Sciatic nerve (tissue), 2 donors: Measurements from ENCODE around the gene PPM1H. TPM values are rescaled to one million over a fixed set of nuclear protein-coding genes. Genes with fewer than 3 reads are reported as not detected.
"Not testable (repeated sequence)": the region's sequence is repeated elsewhere in the genome, so short reads cannot be mapped to it uniquely, and the experiment has no call there.

Source experiments
- ATAC-seq: fragments of 200-7000 bp; cut with Tn5 transposase; one replicate; pipeline ENCODE4 v1.9.1; 2020; ENCODE audit warnings: mild to moderate bottlenecking, moderate library complexity
- DNase-seq: peaks from one replicate; pipeline ENCODE4 v3.0.0-alpha.2; 2020; ENCODE audit warnings: low spot score
- intact Hi-C: fragments of 100-400 bp; cut with DNase I; formaldehyde crosslinking; loops from one replicate; pipeline ENCODE4 v1.14.2; 2022
- total RNA-seq: library from RNA; stranded (reverse); fragmentation: NEBNext Ultra II Directional; extraction: Animal tissue kit (Norgen Biotek cat#: 25700); gene quantifications from one replicate; pipeline ENCODE4 v1.2.1, GENCODE V29; 2021
- donor health status: DM: no; HTN: no; CAD: no.
- donor health status: DM: no; HTN: no; CAD: no.

The PPM1H gene
- total RNA-seq, 1 donor from 2014 or later = 12.3 TPM

- ATAC-seq = no peak
- no peak for DNase-seq
- intact Hi-C loops = no loop called here
Observed at GRCh38 chr12:62882696-62883095, 52.3 kb downstream of the PPM1H start.

- ATAC-seq (no peak), DNase-seq (no peak)
- intact Hi-C loops = no loop called here
Observed at GRCh38 chr12:62882140-62882539, 52.8 kb downstream of the PPM1H start.

GRCh38 chr12:62879691-62880090 is 55.3 kb downstream of the PPM1H start:
- no peak for DNase-seq
- intact Hi-C loops = no loop called here
- ATAC-seq = no peak

- ATAC-seq, DNase-seq, intact Hi-C loops: not testable (repeated sequence)
Observed at GRCh38 chr12:62879228-62879627, 55.7 kb downstream of the PPM1H start.

GRCh38 chr12:62878211-62878610 is 56.7 kb downstream of the PPM1H start:
- DNase-seq (no peak), ATAC-seq (no peak)
- intact Hi-C loops = no loop called here

- intact Hi-C loops = no loop called here
- DNase-seq (no peak), ATAC-seq (no peak)
Observed at GRCh38 chr12:62876938-62877548, 57.9 kb downstream of the PPM1H start.

GRCh38 chr12:62873826-62874448 is 61.0 kb downstream of the PPM1H start:
- intact Hi-C loops = no loop called here
- ATAC-seq (no peak), DNase-seq (no peak)

GRCh38 chr12:62873116-62873825 is 61.7 kb downstream of the PPM1H start:
- intact Hi-C loops = no loop called here
- ATAC-seq = no peak
- DNase-seq = no peak

GRCh38 chr12:62868820-62869219 is 66.1 kb downstream of the PPM1H start:
- intact Hi-C loops = no loop called here
- DNase-seq (no peak), ATAC-seq (no peak)

- peak; percentile 63 for ATAC-seq
- DNase-seq = no peak
- intact Hi-C loops = no loop called here
Observed at GRCh38 chr12:62866451-62867082, 68.4 kb downstream of the PPM1H start.

- ATAC-seq (no peak), DNase-seq (no peak)
- intact Hi-C loops = no loop called here
Observed at GRCh38 chr12:62865937-62866336, 69.0 kb downstream of the PPM1H start.

GRCh38 chr12:62865065-62865464 is 69.9 kb downstream of the PPM1H start:
- DNase-seq (no peak), ATAC-seq (peak; percentile 61)
- intact Hi-C loops = no loop called here

GRCh38 chr12:62862259-62862881 is 72.6 kb downstream of the PPM1H start:
- no peak for DNase-seq
- intact Hi-C loops = no loop called here
- no peak for ATAC-seq

- intact Hi-C loops = no loop called here
- ATAC-seq (no peak), DNase-seq (no peak)
Observed at GRCh38 chr12:62861586-62861985, 73.4 kb downstream of the PPM1H start.

- ATAC-seq = no peak
- intact Hi-C loops = no loop called here
- DNase-seq = no peak
Observed at GRCh38 chr12:62860501-62861411, 74.2 kb downstream of the PPM1H start.

GRCh38 chr12:62860020-62860419 is 74.9 kb downstream of the PPM1H start:
- ATAC-seq (no peak), DNase-seq (no peak)
- intact Hi-C loops = no loop called here

- ATAC-seq = no peak
- no peak for DNase-seq
- intact Hi-C loops = no loop called here
Observed at GRCh38 chr12:62859321-62859737, 75.6 kb downstream of the PPM1H start.

- no peak for DNase-seq
- ATAC-seq = no peak
- intact Hi-C loops = no loop called here
Observed at GRCh38 chr12:62856454-62856853, 78.5 kb downstream of the PPM1H start.

GRCh38 chr12:62854024-62854423 is 80.9 kb downstream of the PPM1H start:
- DNase-seq (no peak), ATAC-seq (no peak)
- intact Hi-C loops = no loop called here
